ENCODE measurements around the gene ARL6. TPM values are rescaled to one million over a fixed set of nuclear protein-coding genes. Genes with fewer than 3 reads are reported as not detected.
"Not testable (repeated sequence)": the region's sequence is repeated elsewhere in the genome, so short reads cannot be mapped to it uniquely, and the experiment has no call there.

ARL6 gene
- total RNA-seq, 8 experiments from 2014 or later: 6.5 to 15.5 (median 12.0) TPM

- no peak overlapping the region for H3K27ac ChIP-seq
- WGBS, 10 experiments: 7 to 47% (median 22%) methylated on average over 10 to 16 of the region's 17 CpGs
- ATAC-seq (replicated peaks in 6 of 8): no peak
- peaks cover 0 to under 1% of the 10 kb centered on the region in 2 donors for H3K4me1 ChIP-seq (replicated peaks in 1 of 2)
- H3K4me3 ChIP-seq: peak overlapping the region; percentile 62 to 77 (median 69)
- in situ Hi-C loops (cut with MboI; ENCODE audit: low pct_unique_long_range_greater_than_20kb in 2 of 9, low sequenced_read_pairs in 9 of 9, unreplicated experiment in 9 of 9): no loop called here
Measured at GRCh38 chr3:97823046-97824004, 58.8 kb downstream of the ARL6 start.

- no peak for ATAC-seq (replicated peaks in 6 of 8)
- Histone ChIP-seq H3K4me1 (replicated peaks in 1 of 2) (no peaks in the 10 kb centered on the region), H3K4me3 (no peak overlapping the region), H3K27ac (no peak overlapping the region)
- WGBS, 10 experiments: 100% methylated on average over 1 of the region's 1 CpG; no CpG with 5 or more reads in 6 of the 10 experiments
- in situ Hi-C loops (cut with MboI; ENCODE audit: low pct_unique_long_range_greater_than_20kb in 2 of 9, low sequenced_read_pairs in 9 of 9, unreplicated experiment in 9 of 9): no loop called here
Measured at GRCh38 chr3:97825101-97825500, 60.5 kb downstream of the ARL6 start.

- no peaks in the 10 kb centered on the region for H3K4me1 ChIP-seq (replicated peaks in 1 of 2)
- H3K4me3 ChIP-seq: no peak overlapping the region
- ATAC-seq (replicated peaks in 6 of 8): no peak
- H3K27ac ChIP-seq: no peak overlapping the region
- 60 to 100% (median 89%) methylated on average over 2 of the region's 2 CpGs; no CpG with 5 or more reads in 5 of the 10 experiments for WGBS, 10 experiments
- in situ Hi-C loops (cut with MboI; ENCODE audit: low pct_unique_long_range_greater_than_20kb in 2 of 9, low sequenced_read_pairs in 9 of 9, unreplicated experiment in 9 of 9): no loop called here
Measured at GRCh38 chr3:97827741-97828471, 63.3 kb downstream of the ARL6 start.

GRCh38 chr3:97829198-97829597 is 64.6 kb downstream of the ARL6 start:
- in situ Hi-C loops (cut with MboI; ENCODE audit: low pct_unique_long_range_greater_than_20kb in 2 of 9, low sequenced_read_pairs in 9 of 9, unreplicated experiment in 9 of 9): no loop called here
- Histone ChIP-seq H3K4me3 (no peak overlapping the region), H3K27ac (no peak overlapping the region), H3K4me1 (replicated peaks in 1 of 2) (no peaks in the 10 kb centered on the region)
- ATAC-seq (replicated peaks in 6 of 8): no peak
- WGBS, 10 experiments: 67 to 100% (median 90%) methylated on average over 1 to 2 of the region's 2 CpGs; no CpG with 5 or more reads in 1 of the 10 experiments

GRCh38 chr3:97830638-97831037 is 66.1 kb downstream of the ARL6 start:
- WGBS, 10 experiments: 0 to 100% (median 81%) methylated on average over 1 to 2 of the region's 2 CpGs; no CpG with 5 or more reads in 1 of the 10 experiments
- in situ Hi-C loops (cut with MboI; ENCODE audit: low pct_unique_long_range_greater_than_20kb in 2 of 9, low sequenced_read_pairs in 9 of 9, unreplicated experiment in 9 of 9): no loop called here
- Histone ChIP-seq H3K27ac (no peak overlapping the region), H3K4me3 (no peak overlapping the region), H3K4me1 (replicated peaks in 1 of 2) (no peaks in the 10 kb centered on the region)
- ATAC-seq (replicated peaks in 6 of 8): no peak

GRCh38 chr3:97831140-97831539 is 66.6 kb downstream of the ARL6 start:
- in situ Hi-C loops (cut with MboI; ENCODE audit: low pct_unique_long_range_greater_than_20kb in 2 of 9, low sequenced_read_pairs in 9 of 9, unreplicated experiment in 9 of 9): no loop called here
- no peak for ATAC-seq (replicated peaks in 6 of 8)
- no peak overlapping the region for H3K4me3 ChIP-seq
- no peaks in the 10 kb centered on the region for H3K4me1 ChIP-seq (replicated peaks in 1 of 2)
- 71 to 100% (median 94%) methylated on average over 1 of the region's 1 CpG; no CpG with 5 or more reads in 4 of the 10 experiments for WGBS, 10 experiments
- no peak overlapping the region for H3K27ac ChIP-seq

GRCh38 chr3:97833184-97833583 is 68.6 kb downstream of the ARL6 start:
- in situ Hi-C loops (cut with MboI; ENCODE audit: low pct_unique_long_range_greater_than_20kb in 2 of 9, low sequenced_read_pairs in 9 of 9, unreplicated experiment in 9 of 9); H3K4me3 ChIP-seq: not testable (repeated sequence)
- 60 to 100% (median 91%) methylated on average over 1 to 3 of the region's 4 CpGs; no CpG with 5 or more reads in 6 of the 10 experiments for WGBS, 10 experiments

GRCh38 chr3:97835761-97836160 is 71.2 kb downstream of the ARL6 start:
- Histone ChIP-seq H3K4me3 (no peak overlapping the region), H3K4me1 (replicated peaks in 1 of 2) (no peaks in the 10 kb centered on the region), H3K27ac (no peak overlapping the region)
- 40 to 100% (median 99%) methylated on average over 1 to 5 of the region's 5 CpGs; no CpG with 5 or more reads in 2 of the 10 experiments for WGBS, 10 experiments
- ATAC-seq (replicated peaks in 6 of 8): no peak
- in situ Hi-C loops (cut with MboI; ENCODE audit: low pct_unique_long_range_greater_than_20kb in 2 of 9, low sequenced_read_pairs in 9 of 9, unreplicated experiment in 9 of 9): no loop called here

More at GRCh38 chr3:97833184-97833583, 68.6 kb downstream of the ARL6 start:
- not testable (repeated sequence) for H3K4me1 ChIP-seq (replicated peaks in 1 of 2); H3K27ac ChIP-seq; ATAC-seq (replicated peaks in 6 of 8)

- WGBS, 10 experiments: 67 to 89% (median 83%) methylated on average over 1 to 3 of the region's 3 CpGs; no CpG with 5 or more reads in 6 of the 10 experiments
- no peaks in the 10 kb centered on the region for H3K4me1 ChIP-seq (replicated peaks in 1 of 2)
- no peak for ATAC-seq (replicated peaks in 6 of 8)
- H3K4me3 ChIP-seq: no peak overlapping the region
- H3K27ac ChIP-seq: no peak overlapping the region
- in situ Hi-C loops (cut with MboI; ENCODE audit: low pct_unique_long_range_greater_than_20kb in 2 of 9, low sequenced_read_pairs in 9 of 9, unreplicated experiment in 9 of 9): no loop called here
Measured at GRCh38 chr3:97838393-97838792, 73.8 kb downstream of the ARL6 start.

GRCh38 chr3:97839944-97840343 is 75.4 kb downstream of the ARL6 start:
- ATAC-seq (replicated peaks in 6 of 8): no peak
- Histone ChIP-seq H3K4me3 (no peak overlapping the region), H3K4me1 (replicated peaks in 1 of 2) (no peaks in the 10 kb centered on the region), H3K27ac (no peak overlapping the region)
- in situ Hi-C loops (cut with MboI; ENCODE audit: low pct_unique_long_range_greater_than_20kb in 2 of 9, low sequenced_read_pairs in 9 of 9, unreplicated experiment in 9 of 9): no loop called here
- WGBS, 10 experiments: 20 to 100% (median 88%) methylated on average over 1 to 2 of the region's 2 CpGs; no CpG with 5 or more reads in 3 of the 10 experiments

GRCh38 chr3:97841304-97841703 is 76.7 kb downstream of the ARL6 start:
- Histone ChIP-seq H3K4me3 (no peak overlapping the region), H3K27ac (no peak overlapping the region), H3K4me1 (replicated peaks in 1 of 2) (no peaks in the 10 kb centered on the region)
- no peak for ATAC-seq (replicated peaks in 6 of 8)
- WGBS, 10 experiments: 80 to 100% (median 96%) methylated on average over 2 to 8 of the region's 8 CpGs; no CpG with 5 or more reads in 1 of the 10 experiments
- in situ Hi-C loops (cut with MboI; ENCODE audit: low pct_unique_long_range_greater_than_20kb in 2 of 9, low sequenced_read_pairs in 9 of 9, unreplicated experiment in 9 of 9): no loop called here

- no peak overlapping the region for H3K27ac ChIP-seq
- in situ Hi-C loops (cut with MboI; ENCODE audit: low pct_unique_long_range_greater_than_20kb in 2 of 9, low sequenced_read_pairs in 9 of 9, unreplicated experiment in 9 of 9): no loop called here
- ATAC-seq (replicated peaks in 6 of 8): no peak
- no peaks in the 10 kb centered on the region for H3K4me1 ChIP-seq (replicated peaks in 1 of 2)
- H3K4me3 ChIP-seq: no peak overlapping the region
- 83 to 100% (median 100%) methylated on average over 1 to 3 of the region's 3 CpGs; no CpG with 5 or more reads in 1 of the 10 experiments for WGBS, 10 experiments
Measured at GRCh38 chr3:97841956-97842355, 77.4 kb downstream of the ARL6 start.

- in situ Hi-C loops (cut with MboI; ENCODE audit: low pct_unique_long_range_greater_than_20kb in 2 of 9, low sequenced_read_pairs in 9 of 9, unreplicated experiment in 9 of 9): no loop called here
- ATAC-seq (replicated peaks in 6 of 8): no peak
- no peak overlapping the region for H3K27ac ChIP-seq
- WGBS, 10 experiments: 92 to 100% (median 100%) methylated on average over 1 to 3 of the region's 3 CpGs; no CpG with 5 or more reads in 1 of the 10 experiments
- H3K4me3 ChIP-seq: no peak overlapping the region
- H3K4me1 ChIP-seq (replicated peaks in 1 of 2): no peaks in the 10 kb centered on the region
Measured at GRCh38 chr3:97848779-97849178, 84.2 kb downstream of the ARL6 start.
